Measurements from ENCODE around the gene HSPA9.

- no peak for TF ChIP-seq CTCF (IDR thresholded peaks at IDR 0.05)
- no peak for TF ChIP-seq POLR2A (IDR thresholded peaks at IDR 0.05)
Measured at GRCh38 chr5:138541511-138542179, 33.6 kb downstream of the HSPA9 start.

Measured in stomach (tissue), 4 donors.